GM12801 (cell line): ENCODE data around the gene SATB1.

ENCODE experiments used
- CTCF ChIP-seq: IDR thresholded peaks from one replicate; pipeline ENCODE4 v1.5.1; 2011; ENCODE audit warnings: control low read depth; ENCODE audit not compliant: insufficient read length; ENCODE audit errors: extremely low read depth

SATB1 gene

GRCh38 chr3:18409266-18409665 lies 15.9 kb downstream of the SATB1 start:
- no peak for TF ChIP-seq CTCF

GRCh38 chr3:18405141-18405540 lies 20.0 kb downstream of the SATB1 start:
- no peak for TF ChIP-seq CTCF

- TF ChIP-seq CTCF, result no peak
These were observed 22.1 kb downstream of the SATB1 start for GRCh38 chr3:18403061-18403460.

- TF ChIP-seq CTCF, result no peak
These were observed 22.8 kb downstream of the SATB1 start for GRCh38 chr3:18402239-18402799.

- no peak for TF ChIP-seq CTCF
These were observed 23.7 kb downstream of the SATB1 start for GRCh38 chr3:18401300-18401961.

- no peak for TF ChIP-seq CTCF
These were observed 26.7 kb downstream of the SATB1 start for GRCh38 chr3:18398448-18398847.

GRCh38 chr3:18396428-18396827 lies 28.7 kb downstream of the SATB1 start:
- no peak for TF ChIP-seq CTCF
